CD4-positive, alpha-beta T cell treated with Interleukin-6 for 4 hours (primary cell): ENCODE measurements around the gene FOXL2NB.
"Not testable (repeated sequence)": the region's sequence is repeated elsewhere in the genome, so short reads cannot be mapped to it uniquely, and the experiment has no call there.

Experiments
- DNase-seq: peaks from one replicate; pipeline ENCODE4 v3.0.0-alpha.2; 2020; ENCODE audit warnings: mixed read lengths

Gene FOXL2NB

DNA sequence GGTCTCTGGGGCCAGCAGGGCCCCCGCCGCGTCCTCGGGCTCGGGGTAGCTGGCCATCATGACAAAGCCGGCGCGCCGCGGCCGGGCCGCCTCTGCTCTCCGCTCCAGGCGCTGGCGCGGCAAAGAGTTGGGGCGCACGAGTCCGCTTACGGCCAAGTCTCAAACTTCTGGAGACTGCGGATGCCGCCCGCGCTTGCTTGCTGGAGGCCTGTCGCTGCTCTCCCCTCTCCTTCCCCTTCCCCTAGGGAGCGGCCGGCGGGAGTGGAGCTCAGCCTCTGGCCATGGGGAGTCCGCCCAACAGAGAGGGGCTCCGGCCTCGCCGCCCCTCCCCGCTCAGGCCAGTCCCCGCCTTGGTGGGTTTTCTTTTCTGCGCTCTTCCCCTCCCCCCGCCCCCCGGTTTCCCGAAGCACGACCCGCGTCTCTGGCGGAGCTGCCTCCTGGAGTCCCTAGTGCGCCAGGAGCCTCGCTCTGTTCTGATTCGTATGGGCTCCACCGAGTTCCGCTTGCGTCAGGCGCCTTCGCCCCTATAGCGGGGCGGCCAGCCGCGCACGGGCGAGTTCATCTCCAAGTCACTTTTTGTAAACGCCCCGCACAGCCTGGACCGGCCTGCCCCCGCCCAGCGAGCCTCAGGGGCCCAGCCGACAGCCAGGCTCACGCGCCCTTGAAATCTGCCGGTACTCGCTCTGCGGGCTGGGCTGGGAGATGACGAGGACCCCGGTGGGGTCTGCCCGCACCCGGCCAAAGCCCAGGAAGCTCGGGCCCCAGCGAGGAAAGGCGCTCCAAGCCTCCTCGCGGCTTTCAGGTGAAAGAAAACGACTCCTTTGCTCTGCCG, at the start of gene FOXL2NB, which contains the start of gene FOXL2:
TSS of gene FOXL2NB (plus strand) at position 555 of the 832 bp plus-strand sequence. CDS start at position 703, 148 bp downstream.
TSS of gene FOXL2 (minus strand) at position 475 of the 832 bp plus-strand sequence. CDS start at position 60, 415 bp downstream.
- DNase-seq: peak; percentile 28

DNA sequence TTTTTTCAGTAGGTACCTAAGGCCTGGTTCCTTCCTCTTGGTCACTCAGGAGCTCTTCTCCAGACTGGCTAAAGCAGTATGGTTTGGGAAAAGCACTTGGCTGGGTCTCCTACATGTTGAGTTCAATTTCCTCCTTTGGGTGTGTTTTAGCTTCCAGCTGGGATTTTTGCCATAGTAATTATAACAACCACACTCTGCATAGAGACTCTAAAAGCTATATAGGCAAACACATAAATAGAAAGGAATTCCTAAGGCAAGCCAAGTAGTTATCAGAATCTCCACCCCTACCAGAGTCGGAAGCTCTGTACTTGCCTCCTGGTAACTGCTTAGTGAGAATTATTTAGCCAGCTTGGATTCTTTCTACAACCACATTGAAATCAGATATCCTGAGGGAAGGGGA, 48.7 kb upstream of the FOXL2NB start:
- DNase-seq: no peak

DNA sequence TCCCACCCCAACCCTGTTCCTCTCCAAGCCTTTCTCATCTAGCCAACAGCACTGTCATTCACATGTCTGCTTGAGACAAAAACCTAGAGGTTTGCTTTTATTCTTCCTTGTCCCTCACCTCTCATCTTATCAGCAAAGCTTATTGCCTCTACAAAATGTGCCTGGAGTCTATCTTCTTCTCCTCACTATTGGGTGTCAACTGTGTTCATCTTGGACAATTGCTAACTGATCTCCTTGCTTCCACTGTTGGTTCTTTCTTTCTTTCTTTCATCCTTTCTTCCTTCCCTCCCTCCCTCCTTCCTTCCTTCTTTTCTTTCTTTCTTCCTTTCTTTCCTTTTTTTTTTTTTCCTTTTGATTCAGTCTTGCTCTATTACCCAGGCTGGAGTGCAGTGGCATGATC, 48.3 kb upstream of the FOXL2NB start:
- DNase-seq: no peak

DNA sequence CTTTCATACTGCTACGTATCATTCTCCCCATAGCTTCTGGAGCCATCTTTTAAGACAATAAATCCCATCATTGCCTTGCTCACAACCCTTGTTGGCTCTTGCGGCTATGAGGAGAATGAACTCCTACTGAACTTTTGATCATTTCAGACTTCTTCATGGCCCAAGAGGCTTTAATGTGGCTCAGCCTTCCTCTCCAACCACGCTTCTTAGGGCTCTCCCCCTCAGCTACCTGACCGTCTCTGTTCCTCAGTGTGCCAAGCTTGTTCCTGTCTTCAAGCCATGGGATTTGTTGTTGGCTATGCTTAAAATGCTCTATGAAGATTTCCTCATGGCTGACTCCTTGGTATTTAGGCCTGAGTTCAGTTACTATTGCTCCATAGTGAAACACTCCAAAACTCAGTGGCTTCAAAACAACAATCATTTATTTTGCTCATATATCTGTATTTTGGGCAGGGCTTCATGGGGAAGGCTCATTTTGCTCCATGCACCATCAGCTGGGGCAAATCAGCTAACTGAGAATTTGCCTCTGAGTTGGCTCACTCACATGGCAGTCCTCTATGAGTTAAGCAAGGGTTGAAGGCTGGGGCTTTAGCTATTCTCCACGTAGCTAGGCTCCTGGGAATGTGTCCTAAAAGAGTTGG, 47.5 kb upstream of the FOXL2NB start:
- DNase-seq: no peak

DNA sequence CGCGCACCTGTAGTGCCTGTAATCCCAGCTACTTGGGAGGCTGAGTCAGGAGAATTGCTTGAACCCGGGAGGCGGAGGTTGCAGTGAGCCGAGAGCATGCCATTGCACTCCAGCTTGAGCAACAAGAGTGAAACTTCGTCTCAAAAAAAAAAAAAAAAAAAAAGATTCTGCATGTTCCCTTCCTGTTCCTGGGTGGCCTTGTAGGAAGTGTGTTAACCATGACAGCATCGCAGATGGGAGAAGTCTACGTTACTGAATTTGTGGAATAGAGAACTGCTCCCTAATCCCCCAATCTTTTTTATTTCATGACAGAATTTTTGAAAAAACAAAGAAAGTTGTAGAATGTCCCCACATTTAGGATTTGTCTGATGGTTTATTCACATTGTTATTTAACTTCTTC, 45.5 kb upstream of the FOXL2NB start:
- no peak for DNase-seq

DNA sequence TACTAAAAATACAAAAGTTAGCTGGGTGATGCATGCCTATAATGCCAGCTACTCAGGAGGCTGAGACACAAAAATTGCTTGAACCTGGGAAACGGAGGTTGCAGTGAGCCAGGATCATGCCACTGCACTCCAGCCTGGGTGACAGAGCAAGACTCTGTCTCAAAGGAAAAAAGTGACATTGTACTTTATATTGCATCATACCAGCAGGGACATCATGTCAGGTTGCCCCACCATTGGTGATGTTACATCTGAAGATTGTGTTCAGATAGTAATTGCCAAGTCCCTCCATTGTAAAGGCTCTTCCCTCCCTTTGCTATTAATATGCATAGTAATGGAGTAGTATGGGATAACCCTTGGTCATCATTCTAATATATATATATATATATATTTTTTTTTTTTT, 44.8 kb upstream of the FOXL2NB start:
- no peak for DNase-seq

DNA sequence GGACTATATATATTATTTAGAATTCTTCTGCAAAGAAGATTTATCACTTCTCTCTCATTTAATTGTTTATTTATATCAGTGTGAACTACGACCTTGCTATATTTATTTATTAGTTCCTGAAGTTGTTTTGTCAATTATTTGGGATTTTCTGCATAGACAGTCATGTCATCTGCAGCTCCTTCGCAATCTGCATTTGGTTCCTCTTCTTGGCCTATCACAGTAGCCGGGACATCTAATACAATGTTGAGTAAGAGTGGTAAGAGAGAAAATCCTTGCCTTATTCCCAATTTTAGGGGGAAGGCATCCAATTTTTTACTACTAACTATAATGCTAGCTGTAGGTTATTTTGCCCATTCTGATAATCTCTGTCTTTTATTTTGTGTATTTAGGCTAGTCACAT, 39.5 kb upstream of the FOXL2NB start:
- DNase-seq: no peak

DNA sequence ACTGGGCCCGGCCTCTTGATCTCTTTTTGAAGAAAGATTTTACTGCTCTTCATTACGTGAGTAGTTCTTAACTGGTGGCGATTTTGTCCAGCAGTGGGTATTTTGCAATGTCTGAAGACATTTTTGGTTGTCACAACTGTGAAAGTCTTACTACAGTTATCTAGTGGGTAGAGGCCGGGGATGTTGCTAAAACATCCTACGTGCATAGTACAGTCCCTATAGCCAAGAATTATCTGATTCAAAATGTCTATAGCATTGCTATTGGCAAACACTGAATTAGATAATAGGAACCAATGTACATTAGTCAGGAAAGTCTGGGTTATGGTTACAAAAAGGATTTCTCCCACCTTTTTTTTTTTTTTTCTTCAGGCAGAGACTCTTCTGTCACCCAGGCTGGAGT, 38.2 kb upstream of the FOXL2NB start:
- DNase-seq: no peak

DNA sequence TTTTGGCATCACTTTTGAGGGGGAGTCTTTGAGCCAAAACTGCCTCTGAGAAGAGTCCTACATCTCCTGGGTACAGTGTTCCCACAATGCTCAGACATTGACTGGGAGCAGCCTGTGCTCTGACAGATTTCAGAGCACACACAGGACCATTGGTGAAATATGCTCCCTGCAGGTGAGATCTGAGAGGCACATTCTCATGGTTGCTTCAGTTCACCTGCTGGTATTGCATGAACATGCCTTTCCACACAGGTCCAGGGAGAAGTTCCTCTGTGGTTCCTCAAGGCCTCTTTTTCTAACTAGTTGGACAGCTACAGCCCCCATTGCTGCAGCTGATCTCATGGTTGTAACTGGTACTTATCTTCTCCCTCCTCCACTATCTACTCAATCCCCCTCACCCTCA, 37.1 kb upstream of the FOXL2NB start:
- no peak for DNase-seq

DNA sequence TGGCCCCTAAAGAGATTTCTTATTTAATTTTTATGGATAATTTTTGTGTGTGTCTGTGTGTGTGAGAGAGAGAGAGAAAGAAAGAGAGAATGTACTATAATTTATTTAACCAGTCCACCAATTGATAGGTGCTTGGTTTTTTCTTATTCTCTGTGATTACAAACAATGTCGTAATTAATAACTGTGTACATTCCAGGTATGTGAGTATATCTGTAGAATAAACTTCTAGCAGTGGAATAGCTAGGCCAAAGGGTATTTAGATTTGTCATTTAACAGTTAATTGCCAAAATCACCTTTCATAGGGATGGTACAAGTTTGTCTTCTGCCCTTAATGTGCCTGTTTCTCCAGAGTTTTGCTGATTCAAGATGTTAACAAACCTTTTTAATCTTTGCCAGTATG, 35.4 kb upstream of the FOXL2NB start:
- DNase-seq: no peak

DNA sequence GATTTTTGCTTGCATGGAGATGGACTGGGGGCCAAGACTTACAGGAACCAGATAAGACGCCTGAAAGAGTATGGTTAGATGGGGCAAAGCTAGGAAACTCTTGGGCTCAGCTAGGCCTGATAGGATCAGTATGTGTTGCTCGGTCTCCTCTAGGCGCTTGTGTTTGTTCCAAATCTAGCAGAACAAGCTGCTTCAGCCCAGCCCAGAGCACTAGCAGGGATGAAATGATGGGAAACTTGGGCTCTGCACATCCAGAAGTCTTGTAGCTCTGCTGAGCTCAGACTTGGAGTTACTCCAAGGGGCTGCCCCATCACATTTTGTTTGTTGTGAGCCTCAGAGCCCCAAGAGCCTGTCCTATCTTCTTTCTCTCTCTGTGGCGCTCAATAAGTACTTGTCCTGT, 34.8 kb upstream of the FOXL2NB start:
- DNase-seq: no peak

DNA sequence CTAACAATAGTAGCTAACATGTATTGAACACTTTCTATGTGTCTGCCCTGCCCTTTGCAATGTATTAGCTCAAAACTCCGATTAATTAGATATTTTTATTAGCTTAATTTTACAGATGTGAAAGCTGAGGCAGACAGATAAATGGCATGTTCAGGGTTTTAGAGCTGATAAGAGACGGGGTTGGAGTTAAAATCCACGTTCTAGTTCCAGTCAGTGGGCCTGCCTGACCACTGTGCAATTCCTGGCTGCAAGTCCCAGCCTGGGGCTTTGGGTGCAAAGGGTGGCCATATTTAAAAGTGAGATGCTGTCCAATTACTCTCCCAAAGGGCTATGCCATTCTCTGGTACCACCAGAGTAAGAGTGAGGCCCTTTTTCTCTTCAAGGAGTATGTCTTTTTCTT, 33.3 kb upstream of the FOXL2NB start:
- no peak for DNase-seq

DNA sequence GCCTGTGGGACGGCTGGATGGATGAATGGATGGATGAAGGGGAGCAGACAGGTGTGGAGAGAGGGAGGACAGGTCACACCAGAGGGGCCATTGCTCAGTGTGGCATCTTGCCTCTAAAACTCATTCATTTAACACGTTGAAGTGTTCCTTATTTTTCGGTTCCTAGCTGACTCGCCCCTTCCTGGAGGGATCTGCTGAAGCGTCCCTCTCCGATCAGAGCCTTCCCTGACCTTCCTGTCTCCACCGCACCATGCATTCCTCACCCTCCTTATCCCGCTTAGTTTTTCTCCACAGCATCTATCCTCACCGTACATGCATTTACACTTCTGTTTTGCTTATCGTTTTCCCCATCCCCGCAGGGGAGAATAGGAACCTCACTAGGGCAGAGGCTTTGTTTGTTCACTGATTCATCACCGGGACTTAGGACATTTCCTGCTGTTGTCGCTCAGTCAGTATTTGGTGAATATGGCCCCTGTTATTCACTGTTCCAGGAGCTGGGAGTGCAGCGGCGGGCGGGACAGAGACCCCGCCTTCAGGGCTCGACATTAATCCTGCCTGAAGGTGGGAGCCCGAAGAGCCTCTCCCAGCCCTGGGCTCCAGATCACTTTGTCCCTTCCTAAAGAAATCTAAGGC, 32.0 kb upstream of the FOXL2NB start:
- DNase-seq: no peak

DNA sequence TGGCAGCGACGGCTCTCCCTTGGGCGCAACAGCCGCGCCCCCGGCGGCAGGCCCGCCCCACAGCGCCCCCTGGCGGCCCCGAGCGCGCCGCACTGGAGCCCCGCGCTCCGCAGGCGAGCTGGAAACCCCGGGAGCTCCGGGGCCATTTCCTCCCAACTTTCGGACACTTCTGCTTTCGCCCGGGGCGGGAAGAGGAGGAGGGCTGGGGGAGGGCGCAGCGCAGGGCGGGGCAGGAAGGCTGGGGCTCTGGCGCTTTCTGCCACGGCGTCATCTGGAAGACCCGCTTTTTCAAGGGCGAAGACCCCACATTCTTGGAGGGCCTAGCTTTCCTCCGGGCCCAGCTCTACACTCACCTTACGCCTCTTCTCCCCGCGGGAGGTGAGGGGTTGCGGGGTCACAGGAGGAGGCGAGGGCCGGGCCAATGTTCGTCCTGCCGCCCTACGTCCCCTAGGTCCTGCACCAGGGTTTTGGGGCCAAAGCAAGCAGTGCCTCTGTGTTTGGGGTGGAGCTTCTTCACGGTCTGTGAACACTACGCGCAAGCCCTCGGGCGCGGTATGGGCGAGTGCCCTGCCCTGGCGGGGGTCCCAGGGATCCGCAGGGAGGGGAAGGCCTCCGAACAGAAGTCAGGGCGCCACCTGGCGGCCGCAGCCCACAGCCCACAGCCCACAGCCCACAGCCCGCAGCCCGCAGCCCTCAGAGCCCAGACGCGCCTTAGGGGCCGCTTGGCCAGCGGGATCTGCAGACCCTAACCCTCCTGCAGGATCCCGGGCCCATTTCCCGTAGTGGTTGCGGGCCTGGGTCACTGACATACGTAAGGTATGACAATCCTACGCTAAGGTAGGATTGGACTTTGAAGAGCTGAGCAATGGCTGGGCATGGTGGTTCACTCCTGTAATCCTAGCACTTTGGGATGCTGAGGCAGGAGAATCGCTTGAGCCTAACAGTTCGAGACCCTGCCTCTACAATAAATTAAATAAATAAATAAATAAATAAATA, 31.2 kb upstream of the FOXL2NB start:
- DNase-seq: peak; percentile 88

DNA sequence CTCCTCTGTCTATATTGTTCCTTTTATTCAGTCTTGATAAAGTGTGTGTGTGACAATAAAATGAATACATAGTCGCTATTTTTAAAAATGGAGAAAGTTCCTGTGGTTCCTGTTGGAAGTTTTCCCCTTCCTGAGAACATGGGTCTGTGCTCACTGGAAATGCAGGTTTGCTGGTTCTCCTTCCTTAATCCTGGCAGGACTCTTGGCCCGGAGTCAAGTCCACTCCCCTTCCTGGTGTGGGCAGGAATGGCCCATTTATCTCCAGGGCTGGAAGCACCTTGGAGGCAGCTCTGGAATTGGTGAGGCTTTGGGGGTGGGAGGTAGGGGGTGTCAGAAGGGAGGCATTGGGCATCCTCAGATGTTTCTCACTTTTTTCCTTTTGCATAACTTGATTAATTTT, 30.2 kb upstream of the FOXL2NB start:
- no peak for DNase-seq

DNA sequence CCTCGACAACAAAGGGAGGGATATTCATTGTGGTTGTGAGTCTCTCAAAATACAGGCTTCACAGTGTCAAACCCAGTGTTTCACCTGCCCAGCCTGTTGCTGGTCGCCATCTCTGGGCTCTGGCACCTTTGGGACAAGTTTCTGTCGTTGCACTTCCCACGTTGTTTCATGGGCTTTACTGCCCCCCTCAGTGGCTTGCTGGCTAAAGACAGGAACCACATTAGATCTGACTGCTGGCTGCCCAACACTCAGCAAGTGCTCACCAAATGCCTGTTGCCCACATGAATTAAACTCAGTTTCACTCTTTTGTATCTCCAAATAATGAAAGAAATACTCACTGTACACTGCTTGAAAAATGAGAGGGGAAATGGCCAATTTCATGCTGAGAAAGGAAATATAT, 27.7 kb upstream of the FOXL2NB start:
- DNase-seq: no peak

DNA sequence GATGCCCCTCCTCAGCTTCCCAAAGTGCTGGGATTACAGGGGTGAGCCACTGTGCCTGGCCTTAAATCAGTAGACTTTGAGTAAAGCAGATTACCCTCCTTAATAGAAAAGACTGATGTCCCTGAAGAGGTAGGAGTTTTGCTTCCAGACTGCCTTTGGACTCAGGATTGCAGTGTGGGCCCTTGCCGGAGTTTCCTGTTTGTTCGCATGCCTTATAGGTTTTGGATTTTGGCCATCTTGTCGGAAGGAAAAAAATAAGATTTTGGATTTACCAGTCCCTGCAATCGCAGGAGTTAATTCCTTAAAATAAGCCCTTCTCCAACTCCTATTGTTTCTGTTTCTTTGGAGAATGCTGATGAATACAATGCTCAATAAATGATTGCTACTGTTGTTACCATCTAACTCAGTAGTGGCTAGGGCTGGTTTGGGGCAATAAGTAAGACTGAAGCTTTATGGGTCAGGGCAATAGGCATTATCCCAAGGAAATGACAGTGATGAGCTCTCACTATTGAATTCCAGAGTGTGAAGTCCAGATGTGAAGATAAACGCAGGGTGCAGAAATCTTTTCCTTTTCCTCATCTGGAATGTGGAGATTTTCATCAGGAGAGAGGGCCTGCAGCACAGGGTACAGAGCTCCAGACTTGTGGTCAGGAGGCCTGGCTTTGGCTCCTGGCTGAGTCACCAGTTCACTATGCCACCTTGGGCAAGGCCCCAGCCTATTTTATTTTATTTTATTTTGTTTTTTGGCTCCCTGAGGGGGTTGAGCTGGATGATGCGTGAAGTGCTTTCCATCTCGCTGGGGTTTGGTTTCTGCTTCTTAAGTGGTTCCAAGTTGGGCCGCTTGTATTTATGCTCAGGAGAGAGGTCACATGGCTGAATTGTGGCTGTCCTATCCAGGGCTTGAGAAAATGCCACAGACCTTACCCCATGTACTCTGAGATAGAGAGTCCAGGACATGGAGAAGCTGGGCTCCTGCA, 25.4 kb upstream of the FOXL2NB start:
- no peak for DNase-seq

DNA sequence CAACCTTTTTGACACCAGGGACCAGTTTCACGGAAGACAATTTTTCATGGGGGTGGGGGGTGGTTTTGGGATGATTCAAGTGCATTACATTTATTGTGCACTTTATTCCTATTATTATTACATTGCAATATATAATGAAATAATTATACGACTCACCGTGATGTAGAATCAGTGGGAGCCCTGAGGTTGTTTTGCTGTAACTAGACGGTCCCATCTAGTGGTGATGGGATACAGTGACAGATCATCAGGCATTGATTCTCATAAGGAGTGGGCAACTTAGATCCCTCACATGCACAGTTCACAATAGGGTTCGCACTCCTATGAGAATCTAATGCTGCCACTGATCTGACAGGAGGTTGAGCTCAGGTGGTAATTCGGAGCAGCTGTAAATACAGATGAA, 24.6 kb upstream of the FOXL2NB start:
- not testable (repeated sequence) for DNase-seq

DNA sequence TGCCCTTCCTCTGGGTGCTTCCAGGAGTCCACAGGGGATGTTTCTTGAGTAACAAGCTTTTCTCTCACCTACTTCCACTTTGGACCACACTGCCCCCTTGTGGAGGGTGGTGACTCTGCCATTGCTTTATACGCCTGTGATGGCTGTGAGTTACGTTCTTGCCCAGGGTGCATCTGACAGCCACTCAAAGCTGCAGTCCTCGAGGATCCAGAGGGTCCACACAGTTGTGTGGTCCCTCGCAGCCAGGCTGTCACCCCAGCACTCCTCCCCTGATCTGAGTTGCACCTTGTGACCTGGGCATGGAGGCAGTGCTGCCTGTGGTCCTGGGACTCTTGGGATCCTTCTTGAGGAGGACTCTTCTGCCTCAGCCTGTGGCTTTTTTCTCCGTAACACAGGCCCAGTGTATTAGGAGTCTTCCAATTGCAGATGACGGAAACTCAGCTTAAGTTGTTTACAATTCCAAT, 23.5 kb upstream of the FOXL2NB start:
- DNase-seq: peak; percentile 87

DNA sequence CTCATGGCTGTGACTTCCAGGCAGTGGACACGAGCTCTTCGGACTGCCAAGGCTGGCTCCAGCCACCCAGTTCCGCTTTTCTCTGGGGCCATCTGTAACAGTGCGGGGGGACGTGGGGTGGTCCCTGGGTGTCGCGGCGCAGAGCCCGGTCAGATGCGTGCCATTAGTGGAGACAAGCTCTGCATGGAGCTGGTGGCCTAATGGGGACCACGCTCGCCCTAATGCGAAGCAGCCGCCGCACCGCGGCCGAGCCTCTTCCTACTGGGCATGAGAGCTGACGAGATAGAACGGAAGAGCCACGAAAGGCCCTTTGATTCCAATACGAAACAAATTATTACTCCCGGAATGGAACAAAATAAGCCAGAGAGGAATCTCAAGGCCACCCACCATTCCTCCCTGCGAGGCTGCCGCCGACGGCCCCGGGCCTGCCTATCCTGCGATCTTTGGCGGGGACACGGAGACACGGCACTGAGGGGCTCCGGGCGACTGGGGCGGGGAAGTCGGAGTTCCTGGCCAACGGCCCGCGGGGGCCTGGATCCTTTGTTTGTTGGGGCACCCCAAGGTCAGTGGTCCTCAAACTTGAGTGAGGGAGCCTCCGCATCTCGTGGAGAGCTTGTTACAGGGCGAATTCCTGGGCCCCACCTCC, 18.2 kb upstream of the FOXL2NB start:
- DNase-seq: no peak
